ENCODE data around the gene MYO1B.
A peak's percentile ranks its signal among the peaks of the same experiment; 100 is the strongest.

The MYO1B gene

GRCh38 chr2:191296083-191297006 lies 51.1 kb downstream of the MYO1B start:
- no peak overlapping the region for H3K27ac ChIP-seq
- no peak for TF ChIP-seq CTCF (conservative IDR thresholded peaks at IDR 0.05)

GRCh38 chr2:191297033-191297432 lies 51.8 kb downstream of the MYO1B start:
- no peak overlapping the region for H3K27ac ChIP-seq
- TF ChIP-seq CTCF (conservative IDR thresholded peaks at IDR 0.05): no peak

GRCh38 chr2:191298306-191298705 lies 53.1 kb downstream of the MYO1B start:
- no peak for TF ChIP-seq CTCF (conservative IDR thresholded peaks at IDR 0.05)
- no peak overlapping the region for H3K27ac ChIP-seq

- TF ChIP-seq CTCF (conservative IDR thresholded peaks at IDR 0.05): no peak
- H3K27ac ChIP-seq: no peak overlapping the region
These were observed 53.8 kb downstream of the MYO1B start for GRCh38 chr2:191299010-191299409.

GRCh38 chr2:191299866-191300265 lies 54.7 kb downstream of the MYO1B start:
- H3K27ac ChIP-seq: no peak overlapping the region
- TF ChIP-seq CTCF (conservative IDR thresholded peaks at IDR 0.05): no peak

GRCh38 chr2:191301971-191302370 lies 56.8 kb downstream of the MYO1B start:
- TF ChIP-seq CTCF (conservative IDR thresholded peaks at IDR 0.05): no peak
- H3K27ac ChIP-seq: peak overlapping the region; percentile 71; the same call in 1 of the 2 replicates

- no peak; the same call in 1 of the 2 replicates for TF ChIP-seq CTCF (conservative IDR thresholded peaks at IDR 0.05)
- peak overlapping the region; percentile 71 for H3K27ac ChIP-seq
These were observed 57.4 kb downstream of the MYO1B start for GRCh38 chr2:191302459-191303139.
